ENCODE measurements around the gene RAB3D.
"Not testable (repeated sequence)": the region's sequence is repeated elsewhere in the genome, so short reads cannot be mapped to it uniquely, and the experiment has no call there.

The RAB3D gene

DNA sequence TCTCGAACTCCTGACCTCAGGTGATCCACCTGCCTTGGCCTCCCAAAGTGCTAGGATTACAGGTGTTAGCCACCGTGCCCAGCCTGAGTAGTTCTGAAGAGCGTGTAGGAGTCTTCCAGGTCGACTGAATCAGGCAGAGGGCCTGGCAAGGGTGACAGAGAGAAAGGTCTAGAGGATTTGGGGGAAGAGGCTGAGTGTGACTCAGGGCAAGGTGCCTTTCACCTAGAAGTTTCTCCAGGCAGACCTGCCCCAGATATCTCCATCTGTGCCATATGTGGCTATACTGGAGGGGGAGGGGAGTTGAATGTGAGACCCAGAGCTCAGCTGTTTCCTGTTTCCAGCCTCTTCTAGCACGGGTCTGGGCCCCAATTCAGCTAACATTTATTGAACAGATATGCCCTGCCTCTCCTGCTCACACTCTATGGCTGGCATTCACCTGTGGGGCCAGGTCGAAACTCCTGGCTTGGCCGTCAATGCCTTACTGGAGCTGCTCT lies 8.1 kb upstream of the RAB3D start:
- Histone ChIP-seq H3K9me3 (ENCODE audit: control insufficient read depth in 1 of 2, low read length in 2 of 2) (no peaks in the 10 kb centered on the region), H3K27ac (ENCODE audit: low read length) (no peak overlapping the region), H3K4me3 (ENCODE audit: low read depth in 1 of 2, low read length in 2 of 2) (no peak overlapping the region), H3K27me3 (ENCODE audit: low read depth, low read length) (no peaks in the 10 kb centered on the region), H3K4me1 (ENCODE audit: control insufficient read depth in 1 of 2, insufficient read depth in 2 of 2, low read length in 2 of 2) (peaks cover 12 to 20% of the 10 kb centered on the region in 2 donors), H3K36me3 (ENCODE audit: control insufficient read depth in 1 of 2, insufficient read depth in 2 of 2, low read length in 2 of 2) (peaks cover 0 to 6% of the 10 kb centered on the region in 2 donors)

DNA sequence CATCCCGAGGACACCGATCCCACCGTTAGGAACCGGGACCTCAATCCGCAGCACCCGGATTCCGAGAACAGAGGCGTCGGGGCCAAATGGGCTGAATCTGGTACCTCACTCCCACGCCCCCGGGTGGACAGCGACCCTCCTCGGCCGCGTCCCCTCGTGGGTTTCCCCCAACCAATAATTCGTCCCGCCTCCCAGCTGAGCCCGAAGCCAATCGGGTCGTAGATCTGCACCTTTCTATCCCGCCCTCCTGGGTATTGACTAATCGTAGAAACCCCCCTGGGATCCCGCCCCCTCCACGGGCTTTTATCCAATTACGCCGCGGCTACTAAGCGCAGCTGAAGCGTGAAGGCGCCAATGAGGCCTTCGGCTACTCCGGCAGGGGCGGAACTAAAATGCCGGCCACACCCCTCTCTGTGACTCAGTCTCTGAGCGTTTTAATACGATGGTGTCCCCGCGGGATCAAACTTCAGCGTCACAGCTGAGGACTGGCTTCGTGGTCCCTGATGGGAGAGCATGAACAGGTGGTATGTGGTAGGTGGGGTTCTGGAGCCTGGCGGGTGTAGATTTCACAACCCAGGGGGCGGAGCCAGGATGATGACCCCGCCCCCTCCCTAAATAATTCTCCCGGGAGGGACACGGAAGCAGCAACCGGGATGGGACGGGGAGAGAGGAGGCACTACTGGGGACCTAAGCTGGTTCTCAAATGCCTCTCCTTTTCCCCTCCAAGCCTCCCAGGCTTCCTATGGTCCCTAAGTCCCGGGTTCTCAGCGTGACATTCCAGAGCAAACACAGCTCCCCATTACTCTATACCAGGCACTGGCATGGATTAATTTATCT lies 6.9 kb upstream of the RAB3D start, which contains the start of the genes CCDC159 and TMEM205:
TSS of gene CCDC159 (plus strand) at position 416 of the 837 bp plus-strand sequence. CDS start at position 504, 88 bp downstream.
TSS of gene TMEM205 (minus strand) at position 165 of the 837 bp plus-strand sequence. CDS start 649 bp downstream, outside the sequence.
- H3K4me1 ChIP-seq (ENCODE audit: control insufficient read depth in 1 of 2, insufficient read depth in 2 of 2, low read length in 2 of 2), result peaks cover 12 to 20% of the 10 kb centered on the region in 2 donors
- H3K4me3 ChIP-seq (ENCODE audit: low read depth in 1 of 2, low read length in 2 of 2), result peak within 1 kb of the TSS; percentile 66 to 82
- H3K9me3 ChIP-seq (ENCODE audit: control insufficient read depth in 1 of 2, low read length in 2 of 2), result no peaks in the 10 kb centered on the region
- H3K27me3 ChIP-seq (ENCODE audit: low read depth, low read length), result no peaks in the 10 kb centered on the region
- peaks cover 0 to 10% of the 10 kb centered on the region in 2 donors for H3K36me3 ChIP-seq (ENCODE audit: control insufficient read depth in 1 of 2, insufficient read depth in 2 of 2, low read length in 2 of 2)
- peak within 1 kb of the TSS; percentile 91 for H3K27ac ChIP-seq (ENCODE audit: low read length)

DNA sequence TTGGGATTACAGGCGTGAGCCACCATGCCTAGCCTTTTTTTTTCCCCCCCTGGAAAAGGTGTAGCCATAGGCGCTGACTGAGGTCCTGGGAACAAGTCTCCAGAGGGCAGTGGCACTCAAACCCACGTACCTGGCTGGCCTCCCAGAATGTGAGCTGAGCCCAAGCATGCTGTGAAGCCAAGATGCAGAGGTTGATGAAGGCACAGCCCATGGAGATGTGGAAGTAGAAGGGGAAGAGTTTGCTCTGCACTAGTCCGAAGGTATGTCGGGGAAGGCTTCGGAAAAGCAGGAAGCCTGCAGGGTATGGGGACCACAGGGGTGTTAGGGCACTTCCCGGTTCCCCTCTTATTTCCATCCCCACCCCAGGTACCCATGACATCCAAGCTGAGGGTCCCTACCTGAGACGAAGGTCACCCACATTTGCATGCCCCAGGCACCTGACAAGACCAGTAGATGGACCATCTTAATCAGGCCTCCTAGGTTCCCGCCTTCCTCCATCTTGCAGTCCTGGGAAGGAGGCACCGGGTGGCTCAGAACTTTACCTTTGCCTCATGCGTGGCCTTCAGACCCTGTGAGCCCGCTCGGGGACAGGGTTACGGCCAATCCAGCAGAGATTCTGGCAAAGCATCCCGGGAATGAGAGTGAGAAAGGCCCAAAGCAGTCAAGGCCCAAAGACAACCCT lies 5.8 kb upstream of the RAB3D start:
- Histone ChIP-seq H3K9me3 (ENCODE audit: control insufficient read depth in 1 of 2, low read length in 2 of 2) (no peaks in the 10 kb centered on the region), H3K4me3 (ENCODE audit: low read depth in 1 of 2, low read length in 2 of 2) (peak overlapping the region; percentile 66 to 82), H3K36me3 (ENCODE audit: control insufficient read depth in 1 of 2, insufficient read depth in 2 of 2, low read length in 2 of 2) (peaks cover 0 to 11% of the 10 kb centered on the region in 2 donors), H3K4me1 (ENCODE audit: control insufficient read depth in 1 of 2, insufficient read depth in 2 of 2, low read length in 2 of 2) (peaks cover 12 to 20% of the 10 kb centered on the region in 2 donors), H3K27ac (ENCODE audit: low read length) (peak overlapping the region; percentile 91), H3K27me3 (ENCODE audit: low read depth, low read length) (no peaks in the 10 kb centered on the region)

DNA sequence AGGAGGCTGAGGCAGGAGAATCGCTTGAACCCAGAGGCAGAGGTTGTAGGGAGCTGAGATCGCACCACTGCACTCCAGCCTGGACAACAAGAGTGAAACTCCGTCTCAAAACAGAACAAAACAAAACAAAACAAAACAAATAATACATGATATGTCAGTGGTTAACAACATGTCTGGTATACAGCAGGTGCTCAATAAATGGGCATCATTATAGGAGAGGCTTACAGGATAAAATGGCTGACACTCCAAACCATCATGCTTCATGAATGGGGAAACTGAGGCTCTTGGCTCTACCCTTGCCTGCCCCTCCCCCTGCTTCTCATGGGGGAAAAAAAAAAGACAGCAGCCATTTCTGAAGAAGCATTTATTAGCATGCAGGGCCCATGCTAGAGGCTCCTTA lies 3.0 kb upstream of the RAB3D start:
- H3K36me3 ChIP-seq (ENCODE audit: control insufficient read depth in 1 of 2, insufficient read depth in 2 of 2, low read length in 2 of 2), result peaks cover 0 to 5% of the 10 kb centered on the region in 2 donors
- no peak overlapping the region for H3K27ac ChIP-seq (ENCODE audit: low read length)
- peaks cover 12 to 37% of the 10 kb centered on the region in 2 donors for H3K4me1 ChIP-seq (ENCODE audit: control insufficient read depth in 1 of 2, insufficient read depth in 2 of 2, low read length in 2 of 2)
- H3K4me3 ChIP-seq (ENCODE audit: low read depth in 1 of 2, low read length in 2 of 2), result no peak overlapping the region
- no peaks in the 10 kb centered on the region for H3K9me3 ChIP-seq (ENCODE audit: control insufficient read depth in 1 of 2, low read length in 2 of 2)
- no peaks in the 10 kb centered on the region for H3K27me3 ChIP-seq (ENCODE audit: low read depth, low read length)

DNA sequence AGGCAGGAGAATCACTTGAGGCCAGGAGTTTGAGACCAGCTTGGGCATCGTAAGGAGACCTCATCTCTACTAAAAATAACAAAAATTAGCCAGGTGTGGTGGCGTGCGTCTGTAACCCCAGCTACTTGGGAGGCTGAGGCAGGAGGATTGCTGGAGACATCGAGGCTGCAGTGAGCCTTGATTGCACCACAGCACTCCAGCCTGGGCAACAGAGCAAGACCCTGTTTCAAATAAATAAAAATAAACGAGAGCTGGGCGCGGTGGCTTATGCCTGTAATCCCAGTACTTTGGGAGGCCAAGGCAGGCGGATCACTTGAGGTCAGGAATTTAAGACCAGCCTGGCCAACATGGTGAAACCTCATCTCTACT lies 626 bp upstream of the RAB3D start:
- peak overlapping the region; percentile 64 to 93 for H3K4me3 ChIP-seq (ENCODE audit: low read depth in 1 of 2, low read length in 2 of 2)
- H3K27ac ChIP-seq (ENCODE audit: low read length); H3K9me3 ChIP-seq (ENCODE audit: control insufficient read depth in 1 of 2, low read length in 2 of 2): not testable (repeated sequence)

DNA sequence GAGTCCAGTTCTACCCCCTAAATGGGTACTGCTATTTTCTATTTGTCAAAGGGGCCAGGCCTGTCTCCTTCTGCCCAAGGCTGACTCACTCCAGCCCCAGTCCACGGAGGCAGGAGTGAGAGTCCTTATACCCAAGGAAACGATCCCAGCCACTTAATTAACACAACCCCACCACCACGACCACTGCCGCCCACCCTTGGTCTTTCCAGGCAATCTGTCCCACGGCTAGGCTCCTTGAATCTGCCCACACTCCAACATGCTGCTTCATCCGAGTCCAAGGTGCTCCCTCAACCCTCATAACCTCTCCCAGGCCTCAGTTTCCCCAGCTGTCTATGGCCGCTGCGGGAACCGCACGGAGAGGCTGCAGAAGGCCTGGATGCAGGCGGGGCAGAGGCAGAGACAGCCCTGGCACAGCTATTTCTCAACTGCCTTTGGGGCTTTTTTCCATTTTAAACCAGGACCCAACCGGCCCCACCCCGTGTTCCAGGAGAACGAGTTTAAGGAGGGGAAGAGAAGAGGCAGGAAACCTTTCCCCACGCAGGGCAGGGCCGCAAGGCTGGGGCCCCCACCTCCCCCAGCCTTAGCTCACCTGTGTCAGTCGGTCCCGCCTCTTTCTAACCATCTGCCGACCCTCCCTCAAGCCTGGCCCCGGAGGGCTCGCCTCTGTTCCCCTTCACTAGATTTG lies 746 bp downstream of the RAB3D start:
- H3K27me3 ChIP-seq (ENCODE audit: low read depth, low read length), result no peaks in the 10 kb centered on the region
- H3K36me3 ChIP-seq (ENCODE audit: control insufficient read depth in 1 of 2, insufficient read depth in 2 of 2, low read length in 2 of 2), result peaks cover 16 to 31% of the 10 kb centered on the region in 2 donors
- H3K9me3 ChIP-seq (ENCODE audit: control insufficient read depth in 1 of 2, low read length in 2 of 2), result no peaks in the 10 kb centered on the region
- peak overlapping the region; percentile 68 for H3K27ac ChIP-seq (ENCODE audit: low read length)
- H3K4me3 ChIP-seq (ENCODE audit: low read depth in 1 of 2, low read length in 2 of 2), result peak overlapping the region; percentile 64 to 93
- peaks cover 0 to 18% of the 10 kb centered on the region in 2 donors for H3K4me1 ChIP-seq (ENCODE audit: control insufficient read depth in 1 of 2, insufficient read depth in 2 of 2, low read length in 2 of 2)

More for the DNA sequence above, 626 bp upstream of the RAB3D start:
- Histone ChIP-seq H3K36me3 (ENCODE audit: control insufficient read depth in 1 of 2, insufficient read depth in 2 of 2, low read length in 2 of 2) (peaks cover 12 to 19% of the 10 kb centered on the region in 2 donors), H3K4me1 (ENCODE audit: control insufficient read depth in 1 of 2, insufficient read depth in 2 of 2, low read length in 2 of 2) (peaks cover 8 to 30% of the 10 kb centered on the region in 2 donors)
- H3K27me3 ChIP-seq (ENCODE audit: low read depth, low read length), result not testable (repeated sequence)

DNA sequence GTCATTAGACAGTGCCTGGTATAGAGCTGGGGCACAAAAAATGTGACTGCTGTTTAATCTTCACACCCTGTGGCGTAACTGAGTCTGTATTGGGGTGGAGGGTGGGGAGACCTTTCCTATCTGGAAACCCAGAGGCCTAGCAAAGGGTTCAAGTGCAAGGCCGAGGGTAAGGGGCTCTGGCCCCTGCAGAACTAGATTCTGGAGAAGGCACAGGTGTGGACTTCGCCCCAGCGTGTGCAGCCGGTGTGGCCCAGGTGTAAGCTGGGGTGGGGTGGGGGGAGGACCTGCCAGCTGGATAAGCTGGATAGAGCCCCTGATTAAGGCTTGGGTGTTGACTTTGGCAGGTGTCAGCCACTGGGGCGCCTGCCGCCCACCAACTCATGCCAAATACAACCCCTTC lies 1.3 kb downstream of the RAB3D start:
- Histone ChIP-seq H3K27ac (ENCODE audit: low read length) (peak overlapping the region; percentile 68), H3K4me3 (ENCODE audit: low read depth in 1 of 2, low read length in 2 of 2) (peak overlapping the region; percentile 64 to 93), H3K9me3 (ENCODE audit: control insufficient read depth in 1 of 2, low read length in 2 of 2) (no peaks in the 10 kb centered on the region), H3K4me1 (ENCODE audit: control insufficient read depth in 1 of 2, insufficient read depth in 2 of 2, low read length in 2 of 2) (peaks cover 0 to 18% of the 10 kb centered on the region in 2 donors), H3K36me3 (ENCODE audit: control insufficient read depth in 1 of 2, insufficient read depth in 2 of 2, low read length in 2 of 2) (peaks cover 16 to 36% of the 10 kb centered on the region in 2 donors), H3K27me3 (ENCODE audit: low read depth, low read length) (no peaks in the 10 kb centered on the region)

DNA sequence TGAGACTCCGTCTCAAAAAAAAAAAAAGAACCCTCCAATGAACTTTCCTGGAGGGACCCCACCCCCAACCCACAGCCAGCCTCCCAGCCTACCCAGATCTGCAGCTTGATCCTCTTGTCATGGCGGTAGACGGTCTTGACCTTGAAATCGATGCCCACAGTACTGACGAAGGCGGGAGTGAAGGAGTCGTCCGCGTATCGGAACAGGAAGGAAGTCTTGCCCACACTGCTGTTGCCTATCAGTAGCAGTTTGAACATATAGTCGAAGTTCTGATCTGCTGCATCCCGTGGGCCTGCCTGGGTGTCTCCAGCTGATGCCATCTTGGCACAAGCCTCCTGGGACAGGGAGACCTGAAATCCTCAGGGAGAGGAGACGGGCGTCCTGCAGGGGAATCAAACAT lies 2.4 kb downstream of the RAB3D start:
- H3K4me3 ChIP-seq (ENCODE audit: low read depth in 1 of 2, low read length in 2 of 2), result no peak overlapping the region
- H3K27me3 ChIP-seq (ENCODE audit: low read depth, low read length), result no peaks in the 10 kb centered on the region
- H3K4me1 ChIP-seq (ENCODE audit: control insufficient read depth in 1 of 2, insufficient read depth in 2 of 2, low read length in 2 of 2), result peaks cover 0 to 18% of the 10 kb centered on the region in 2 donors
- H3K9me3 ChIP-seq (ENCODE audit: control insufficient read depth in 1 of 2, low read length in 2 of 2), result no peaks in the 10 kb centered on the region
- H3K36me3 ChIP-seq (ENCODE audit: control insufficient read depth in 1 of 2, insufficient read depth in 2 of 2, low read length in 2 of 2), result peaks cover 16 to 36% of the 10 kb centered on the region in 2 donors
- H3K27ac ChIP-seq (ENCODE audit: low read length), result no peak overlapping the region

DNA sequence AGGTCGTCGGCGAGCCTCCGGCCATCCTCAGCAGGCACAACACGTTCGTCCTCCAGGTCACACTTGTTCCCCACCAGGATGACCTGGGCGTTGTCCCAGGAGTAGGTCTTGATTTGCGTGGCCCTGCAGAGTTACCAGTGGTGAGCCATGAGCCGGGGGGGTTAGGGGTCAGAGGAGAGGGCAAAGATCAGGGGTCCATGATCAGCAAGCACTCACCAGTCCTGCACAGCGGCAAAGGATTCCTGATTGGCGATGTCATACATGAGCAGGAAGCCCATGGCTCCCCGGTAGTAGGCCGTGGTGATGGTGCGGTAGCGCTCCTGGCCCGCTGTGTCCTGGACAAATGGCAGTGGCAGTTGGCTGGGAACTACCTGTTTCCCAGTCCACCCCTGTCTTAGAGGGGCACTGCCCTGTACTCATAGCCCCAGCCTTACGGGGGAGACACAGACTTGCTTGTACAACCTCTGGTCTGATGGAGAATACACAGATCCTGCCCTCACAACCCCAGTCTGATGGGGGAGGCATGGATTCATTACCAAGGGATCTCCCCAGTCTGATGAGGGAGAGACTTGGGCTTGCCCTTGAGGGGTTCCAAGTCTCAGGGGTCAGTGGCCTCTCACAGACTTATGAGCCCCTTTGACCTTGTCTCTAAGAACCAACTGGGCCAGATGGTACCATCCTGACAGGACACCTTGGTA lies 3.9 kb downstream of the RAB3D start:
- Histone ChIP-seq H3K4me3 (ENCODE audit: low read depth in 1 of 2, low read length in 2 of 2) (no peak overlapping the region), H3K9me3 (ENCODE audit: control insufficient read depth in 1 of 2, low read length in 2 of 2) (no peaks in the 10 kb centered on the region), H3K27ac (ENCODE audit: low read length) (no peak overlapping the region), H3K4me1 (ENCODE audit: control insufficient read depth in 1 of 2, insufficient read depth in 2 of 2, low read length in 2 of 2) (peaks cover 0 to 18% of the 10 kb centered on the region in 2 donors), H3K27me3 (ENCODE audit: low read depth, low read length) (no peaks in the 10 kb centered on the region), H3K36me3 (ENCODE audit: control insufficient read depth in 1 of 2, insufficient read depth in 2 of 2, low read length in 2 of 2) (peaks cover 16 to 31% of the 10 kb centered on the region in 2 donors)

DNA sequence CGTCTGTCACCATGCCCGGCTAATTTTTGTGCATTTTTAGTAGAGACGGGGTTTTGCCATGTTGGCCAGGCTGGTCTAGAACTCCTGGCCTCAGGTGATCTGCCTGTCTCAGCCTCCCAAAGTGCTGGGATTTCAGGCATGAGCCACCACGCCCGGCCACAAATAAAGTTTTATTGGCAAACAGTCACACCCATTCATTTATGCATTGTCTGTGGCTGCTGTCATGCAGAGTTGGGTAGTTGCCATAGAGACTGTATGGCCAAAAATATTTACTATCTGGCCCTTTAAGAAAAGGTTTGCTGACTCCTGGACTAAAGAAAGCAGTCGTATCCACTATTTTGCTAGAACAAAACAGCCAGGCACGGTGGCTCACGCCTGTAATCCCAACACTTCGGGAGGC lies 5.6 kb downstream of the RAB3D start:
- H3K9me3 ChIP-seq (ENCODE audit: control insufficient read depth in 1 of 2, low read length in 2 of 2); H3K27ac ChIP-seq (ENCODE audit: low read length); H3K27me3 ChIP-seq (ENCODE audit: low read depth, low read length); H3K4me1 ChIP-seq (ENCODE audit: control insufficient read depth in 1 of 2, insufficient read depth in 2 of 2, low read length in 2 of 2); H3K4me3 ChIP-seq (ENCODE audit: low read depth in 1 of 2, low read length in 2 of 2): not testable (repeated sequence)
- H3K36me3 ChIP-seq (ENCODE audit: control insufficient read depth in 1 of 2, insufficient read depth in 2 of 2, low read length in 2 of 2), result peaks cover 16 to 44% of the 10 kb centered on the region in 2 donors

Data from muscle layer of duodenum (tissue), 2 donors.